Neural progenitor cell (in vitro differentiated cells): ENCODE measurements around the gene APOB.

Experiments
- CTCF ChIP-seq: fragments of 200-600 bp; sonication (generic); IDR thresholded peaks from 2 replicates; pipeline ENCODE4 v1.5.1; 2017; ENCODE audit warnings: antibody characterized with exemption, mild to moderate bottlenecking
- EZH2 ChIP-seq: fragments of 200-600 bp; sonication (generic); IDR thresholded peaks from 2 replicates; pipeline ENCODE4 v1.6.1; 2017; ENCODE audit warnings: antibody characterized with exemption, mild to moderate bottlenecking, moderate library complexity

- TF ChIP-seq CTCF: no peak
- no peak for TF ChIP-seq EZH2
Measured at GRCh38 chr2:20999906-21000645, 43.8 kb downstream of the APOB start.
